ENCODE results near the gene SERTAD1.

The SERTAD1 gene

DNA sequence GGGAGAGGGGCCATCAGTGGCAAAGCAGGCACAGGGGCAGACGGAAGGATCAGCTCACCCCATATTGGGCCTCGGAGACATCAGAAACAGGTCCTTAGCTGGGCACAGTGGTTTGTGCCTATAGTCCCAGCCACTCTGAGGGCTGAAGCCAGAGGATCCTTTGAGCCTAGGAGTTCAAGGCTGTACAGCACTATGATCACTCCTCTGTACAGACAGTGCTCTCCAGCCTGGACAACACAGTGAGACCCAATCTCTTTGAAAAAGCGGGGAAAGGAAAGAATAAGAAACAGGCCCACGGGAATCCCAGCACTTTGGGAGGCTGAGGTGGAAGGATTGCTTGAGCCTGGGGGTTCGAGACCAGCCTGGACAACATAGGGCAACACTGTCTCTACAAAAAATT is 6.0 kb downstream of the SERTAD1 start:
- H3K36me3 ChIP-seq = no peaks in the 10 kb centered on the region; the same call in 1 of the 2 replicates
- H3K9me3 ChIP-seq = no peaks in the 10 kb centered on the region
- H3K4me3 ChIP-seq (ENCODE audit: low read depth, low read length) = no peak overlapping the region
- H3K4me1 ChIP-seq = peaks cover 3% of the 10 kb centered on the region; the same call in 1 of the 2 replicates
- TF ChIP-seq, protein P1, sequence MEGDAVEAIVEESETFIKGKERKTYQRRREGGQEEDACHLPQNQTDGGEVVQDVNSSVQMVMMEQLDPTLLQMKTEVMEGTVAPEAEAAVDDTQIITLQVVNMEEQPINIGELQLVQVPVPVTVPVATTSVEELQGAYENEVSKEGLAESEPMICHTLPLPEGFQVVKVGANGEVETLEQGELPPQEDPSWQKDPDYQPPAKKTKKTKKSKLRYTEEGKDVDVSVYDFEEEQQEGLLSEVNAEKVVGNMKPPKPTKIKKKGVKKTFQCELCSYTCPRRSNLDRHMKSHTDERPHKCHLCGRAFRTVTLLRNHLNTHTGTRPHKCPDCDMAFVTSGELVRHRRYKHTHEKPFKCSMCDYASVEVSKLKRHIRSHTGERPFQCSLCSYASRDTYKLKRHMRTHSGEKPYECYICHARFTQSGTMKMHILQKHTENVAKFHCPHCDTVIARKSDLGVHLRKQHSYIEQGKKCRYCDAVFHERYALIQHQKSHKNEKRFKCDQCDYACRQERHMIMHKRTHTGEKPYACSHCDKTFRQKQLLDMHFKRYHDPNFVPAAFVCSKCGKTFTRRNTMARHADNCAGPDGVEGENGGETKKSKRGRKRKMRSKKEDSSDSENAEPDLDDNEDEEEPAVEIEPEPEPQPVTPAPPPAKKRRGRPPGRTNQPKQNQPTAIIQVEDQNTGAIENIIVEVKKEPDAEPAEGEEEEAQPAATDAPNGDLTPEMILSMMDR (IDR thresholded peaks at IDR 0.05; ENCODE audit: low read depth, low read length) = no peak
- no peak for DNase-seq
- no peaks in the 10 kb centered on the region for H3K27me3 ChIP-seq

DNA sequence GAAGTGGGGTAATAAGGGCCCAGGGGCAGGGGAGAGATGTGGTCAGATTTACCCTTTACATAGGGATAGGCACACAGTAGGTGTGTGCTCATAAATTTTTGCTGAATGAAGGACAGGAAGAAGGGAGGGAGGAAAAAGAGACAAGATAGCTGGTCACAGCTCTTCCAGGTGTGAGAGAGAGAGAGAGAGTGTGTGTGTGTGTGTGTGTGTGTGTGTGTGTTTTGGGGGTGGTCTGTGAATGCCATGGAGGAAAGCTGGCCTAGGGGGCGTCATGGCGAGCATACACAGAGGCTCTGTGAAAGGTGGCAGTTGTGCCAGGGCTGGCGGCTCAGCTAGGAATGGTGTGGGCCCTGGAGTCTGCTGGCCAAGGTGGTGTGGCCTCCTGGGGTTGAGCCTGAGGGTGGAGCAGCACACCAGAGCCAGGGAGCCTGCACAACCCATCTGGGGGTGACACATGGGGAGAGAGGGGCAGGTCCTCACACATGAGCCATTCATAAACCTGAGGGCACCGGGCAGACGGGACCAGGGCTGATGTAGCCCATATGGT is 6.7 kb downstream of the SERTAD1 start:
- no peaks in the 10 kb centered on the region for H3K27me3 ChIP-seq
- no peak overlapping the region for H3K4me3 ChIP-seq (ENCODE audit: low read depth, low read length)
- no peaks in the 10 kb centered on the region for H3K9me3 ChIP-seq
- DNase-seq = no peak
- no peaks in the 10 kb centered on the region for H3K4me1 ChIP-seq
- TF ChIP-seq, protein P1 (IDR thresholded peaks at IDR 0.05; ENCODE audit: low read depth, low read length) = no peak
- H3K36me3 ChIP-seq = no peaks in the 10 kb centered on the region; the same call in 1 of the 2 replicates

DNA sequence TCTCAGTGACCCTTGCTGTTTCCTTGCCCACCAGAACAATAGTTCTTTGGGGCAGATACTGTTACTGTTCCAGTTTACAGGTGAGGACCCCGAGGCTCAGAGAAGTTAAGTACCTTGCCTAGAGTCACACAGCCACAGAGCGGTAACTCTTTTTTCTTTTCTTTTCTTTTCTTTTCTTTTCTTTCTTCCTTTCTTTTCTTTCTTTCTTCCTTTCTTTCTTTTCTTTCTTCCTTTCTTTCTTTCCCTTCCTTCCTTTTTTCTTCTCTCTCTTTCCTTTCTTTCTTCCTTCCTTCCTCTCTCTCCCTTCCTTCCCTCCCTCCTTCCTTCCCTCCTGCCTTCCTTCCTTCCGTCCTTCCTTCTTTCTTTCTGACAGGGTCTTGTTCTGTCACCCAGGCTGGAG is 7.8 kb downstream of the SERTAD1 start:
- no peaks in the 10 kb centered on the region for H3K9me3 ChIP-seq
- H3K4me3 ChIP-seq (ENCODE audit: low read depth, low read length) = no peak overlapping the region
- no peaks in the 10 kb centered on the region for H3K27me3 ChIP-seq
- no peaks in the 10 kb centered on the region; the same call in 1 of the 2 replicates for H3K36me3 ChIP-seq
- no peaks in the 10 kb centered on the region for H3K4me1 ChIP-seq
- TF ChIP-seq, protein P1 (IDR thresholded peaks at IDR 0.05; ENCODE audit: low read depth, low read length) = no peak
- DNase-seq = no peak

DNA sequence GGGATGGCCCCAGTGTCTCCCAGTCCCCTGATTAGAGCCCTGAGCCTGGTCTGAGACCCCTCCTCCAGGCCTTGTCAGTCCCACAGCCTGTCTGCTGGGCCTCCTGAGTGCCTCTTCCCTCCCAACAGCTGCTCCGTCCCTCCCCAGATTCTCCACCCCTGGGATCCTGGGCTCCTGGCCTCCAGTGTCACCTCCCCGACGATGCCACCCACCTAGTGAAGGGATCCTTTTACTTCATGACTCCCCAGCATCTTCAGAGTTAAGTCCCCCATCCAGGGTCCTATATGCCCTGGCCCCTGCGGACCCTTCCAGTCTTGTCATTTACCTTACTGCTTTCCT is 8.2 kb downstream of the SERTAD1 start:
- no peak overlapping the region for H3K4me3 ChIP-seq (ENCODE audit: low read depth, low read length)

DNA sequence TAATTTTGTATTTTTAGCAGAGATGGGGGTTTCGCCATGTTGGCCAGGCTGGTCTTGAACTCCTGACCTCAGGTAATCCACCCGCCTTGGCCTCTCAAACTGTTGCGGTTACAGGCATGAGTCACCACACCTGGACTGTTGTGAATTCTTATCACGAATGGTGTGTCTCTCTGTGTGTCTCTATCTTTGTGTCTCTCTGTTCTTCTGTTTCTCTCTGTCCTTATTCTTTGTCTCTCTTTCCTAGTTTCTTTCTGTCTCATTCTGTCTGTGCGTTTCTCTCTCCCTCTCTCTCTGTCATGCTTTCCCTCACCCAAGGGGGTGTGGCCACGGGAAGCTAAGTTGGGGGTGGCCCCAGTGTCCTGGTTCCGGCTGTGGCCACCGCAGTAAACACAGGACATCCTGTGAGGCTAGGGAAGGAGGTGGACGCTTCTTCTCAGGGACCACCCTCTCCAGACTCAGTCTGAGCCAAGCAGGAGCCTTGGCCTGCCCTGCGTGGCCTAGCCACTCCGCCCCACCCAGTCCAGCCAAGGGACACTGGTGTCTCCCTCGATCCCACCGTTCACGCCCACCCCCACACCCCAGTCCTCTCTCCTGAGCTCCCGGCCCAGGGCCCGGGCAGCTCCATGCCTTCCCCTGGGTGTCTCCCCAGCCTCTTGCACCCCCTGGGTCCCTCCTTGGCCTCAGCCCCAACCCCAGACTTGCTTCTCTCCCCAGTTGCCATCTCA is 8.7 kb downstream of the SERTAD1 start:
- Histone ChIP-seq H3K4me3 (ENCODE audit: low read depth, low read length) (no peak overlapping the region), H3K9me3 (no peaks in the 10 kb centered on the region), H3K36me3 (no peaks in the 10 kb centered on the region), H3K4me1 (no peaks in the 10 kb centered on the region), H3K27me3 (no peaks in the 10 kb centered on the region)
- TF ChIP-seq, protein P1 (IDR thresholded peaks at IDR 0.05; ENCODE audit: low read depth, low read length) = no peak
- DNase-seq = no peak

More for the DNA sequence above, 8.2 kb downstream of the SERTAD1 start:
- Histone ChIP-seq H3K27me3 (no peaks in the 10 kb centered on the region), H3K9me3 (no peaks in the 10 kb centered on the region), H3K36me3 (no peaks in the 10 kb centered on the region; the same call in 1 of the 2 replicates), H3K4me1 (no peaks in the 10 kb centered on the region)
- DNase-seq = no peak
- TF ChIP-seq, protein P1 (IDR thresholded peaks at IDR 0.05; ENCODE audit: low read depth, low read length) = no peak

DNA sequence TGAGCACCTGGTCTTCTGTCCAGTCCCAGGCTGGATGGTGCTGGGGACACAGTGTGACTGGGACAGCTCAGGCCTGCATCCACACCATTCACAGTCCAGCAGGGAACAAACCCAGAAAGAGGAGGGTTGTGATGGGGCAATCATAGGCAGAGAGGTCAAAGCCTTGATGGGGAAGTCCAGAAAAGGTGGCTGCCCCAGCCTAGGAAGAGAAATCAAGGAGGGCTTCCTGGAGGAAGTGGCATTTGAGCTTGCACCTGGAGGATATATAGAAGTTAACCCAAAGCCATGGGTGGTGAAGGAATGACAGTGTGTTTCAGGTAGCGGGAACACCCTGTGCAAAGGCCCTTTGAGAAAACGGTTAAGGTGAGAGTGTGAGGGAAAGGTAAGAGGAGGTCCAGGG is 10.0 kb downstream of the SERTAD1 start:
- Histone ChIP-seq H3K9me3 (no peaks in the 10 kb centered on the region), H3K27me3 (no peaks in the 10 kb centered on the region), H3K4me3 (ENCODE audit: low read depth, low read length) (no peak overlapping the region), H3K4me1 (no peaks in the 10 kb centered on the region), H3K36me3 (no peaks in the 10 kb centered on the region)
- TF ChIP-seq, protein P1 (IDR thresholded peaks at IDR 0.05; ENCODE audit: low read depth, low read length) = no peak
- DNase-seq = no peak
